ENCODE results near the gene SPATA33.

GRCh38 chr16:89621698-89622409, 35.8 kb upstream of the SPATA33 start:
- TF ChIP-seq CTCF (IDR thresholded peaks at IDR 0.05) (no peak), POLR2A (IDR thresholded peaks at IDR 0.05) (no peak)

Data from transverse colon (tissue), 3 donors.